Adrenal gland (tissue), 12 donors: ENCODE results near the gene ERBB2. TPM values are rescaled to one million over a fixed set of nuclear protein-coding genes. Genes with fewer than 3 reads are reported as not detected.
A peak's percentile ranks its signal among the peaks of the same experiment; 100 is the strongest.
"Not testable (repeated sequence)": the region's sequence is repeated elsewhere in the genome, so short reads cannot be mapped to it uniquely, and the experiment has no call there.

Experiments
- DNase-seq, 7 donors: peaks; one replicate each; pipeline ENCODE4 v3.0.0-alpha.2; 2019 to 2020
- H3K27ac ChIP-seq, 5 donors: fragments of 200-600 bp; sonication (generic) in 4 of 5; 1 replicate in 3 of 5; 2 replicates in 2 of 5; pipeline versions ENCODE4 v1.5.1 to v1.8.0; 2016 to 2020; ENCODE audit warnings: mild to moderate bottlenecking in 1 of 5
- H3K27me3 ChIP-seq: fragments of 200-600 bp; 2 replicates; pipeline ENCODE4 v1.8.0; 2021
- H3K36me3 ChIP-seq, 2 donors: fragments of 200-600 bp; replicated peaks in 1 of 2; 1 replicate in 1 of 2; 2 replicates in 1 of 2; pipeline versions ENCODE4 v1.5.1 to v1.8.0; 2018 to 2022
- H3K4me1 ChIP-seq, 2 donors: fragments of 200-600 bp; replicated peaks in 1 of 2; 1 replicate in 1 of 2; 2 replicates in 1 of 2; pipeline versions ENCODE4 v1.5.1 to v1.8.0; 2018 to 2021
- H3K4me3 ChIP-seq, 4 donors: fragments of 200-600 bp; sonication (generic) in 3 of 4; one replicate each; pipeline ENCODE4 v1.5.1; 2016 to 2018
- H3K9me3 ChIP-seq, 3 donors: fragments of 200-600 bp; sonication (generic) in 1 of 3; replicated peaks in 1 of 3; 1 replicate in 2 of 3; 2 replicates in 1 of 3; pipeline versions ENCODE4 v1.5.1 to v1.8.0; 2016 to 2021
- POLR2A ChIP-seq, 2 donors: fragments of 450-650 bp; IDR thresholded peaks; one replicate each; pipeline ENCODE4 v1.6.1; 2017; ENCODE audit warnings: antibody characterized with exemption in 2 of 2, mild to moderate bottlenecking in 2 of 2, moderate library complexity in 1 of 2
- WGBS, 4 donors: extraction: QIAGEN DNeasy Blood & Tissue Kit in 2 of 4; methylation state at CpG; one replicate each; pipeline versions ENCODE4 v1.1.5 to v1.1.7; 2013 to 2017; 5-methylcytosine and 5-hydroxymethylcytosine counted together
- intact Hi-C, 2 donors: fragments of 100-400 bp; cut with DNase I; formaldehyde crosslinking; loops; one replicate each; pipeline versions ENCODE4 v1.14.1 to v1.15.0; 2022 to 2023
- polyA plus RNA-seq, 3 donors: library from polyadenylated mRNA; stranded (reverse); fragments of 200-250 nt in 2 of 3; fragments of 350-450 nt in 1 of 3; fragmentation: Illumina TruSeq in 1 of 3; extraction: RNeasy Lipid Tissue Mini Kit (QIAGEN cat#74804) in 1 of 3; gene quantifications; one replicate each; pipeline ENCODE4 v1.2.3, GENCODE V29; 2013 to 2014
- total RNA-seq, 9 donors: library from RNA; depleted of rRNA in 4 of 9; stranded (reverse); fragments of >200 nt in 4 of 9; fragments of 120-200 nt in 1 of 9; fragmentation: NEBNext Ultra II Directional in 1 of 9; extraction: Animal tissue kit (Norgen Biotek cat#: 25700) in 1 of 9; gene quantifications; one replicate each; pipeline versions ENCODE4 v1.1.0 to v1.2.4, GENCODE V29; 2013 to 2023
- TF ChIP-seq, protein P1 (sequence below), 6 experiments: fragments of 450-650 bp in 4 of 6; fragments of 200-600 bp in 2 of 6; sonication (generic) in 1 of 6; IDR thresholded peaks; 1 replicate in 5 of 6; 2 replicates in 1 of 6; pipeline versions ENCODE4 v1.5.1 to v1.8.0; 2016 to 2021; ENCODE audit warnings: antibody characterized with exemption in 6 of 6, mild to moderate bottlenecking in 2 of 6, moderate library complexity in 1 of 6
- donor health status: healthy with polysubstance abuse.
- donor health status: Bipolar disorder and iron deficiency.
- donor health status: DM: yes; HTN: yes; CAD: no.
- donor health status: DM: no; HTN: no; CAD: no.
- donor health status: DM: no; HTN: no; CAD: no.
- donor health status: DM: yes; HTN: yes; CAD: no.

ERBB2 gene
- total and polyA plus RNA-seq, 12 donors: 4.8 to 16.9 (median 11.9) TPM

DNA sequence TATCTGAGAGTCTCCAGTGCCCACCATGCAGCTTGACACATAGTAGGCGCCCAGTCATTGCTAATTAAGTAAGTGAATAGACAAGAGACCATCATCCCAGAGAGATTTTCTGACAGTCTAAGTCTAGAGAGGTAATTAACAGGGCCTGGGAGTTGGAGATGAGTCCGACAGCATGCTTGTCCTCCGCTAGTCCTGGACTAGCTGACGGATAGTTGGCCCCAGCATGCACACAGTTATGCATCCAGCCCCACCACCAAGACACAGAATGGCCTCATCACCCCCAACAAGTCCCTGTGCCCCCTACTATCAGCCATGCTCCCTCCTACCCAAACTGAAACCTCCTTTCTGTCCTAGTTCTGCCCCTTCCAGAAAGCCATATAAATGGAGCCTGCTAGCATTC is 47.9 kb downstream of the ERBB2 start:
- Histone ChIP-seq H3K36me3 (no peaks in the 10 kb centered on the region), H3K4me3 (no peak overlapping the region), H3K4me1 (peaks cover 0 to 3% of the 10 kb centered on the region in 2 donors), H3K9me3 (no peaks in the 10 kb centered on the region), H3K27ac (no peak overlapping the region), H3K27me3 (peaks cover 7% of the 10 kb centered on the region)
- 83 to 93% (median 91%) methylated on average over 4 of the region's 4 CpGs for WGBS, 4 donors
- TF ChIP-seq, protein P1, sequence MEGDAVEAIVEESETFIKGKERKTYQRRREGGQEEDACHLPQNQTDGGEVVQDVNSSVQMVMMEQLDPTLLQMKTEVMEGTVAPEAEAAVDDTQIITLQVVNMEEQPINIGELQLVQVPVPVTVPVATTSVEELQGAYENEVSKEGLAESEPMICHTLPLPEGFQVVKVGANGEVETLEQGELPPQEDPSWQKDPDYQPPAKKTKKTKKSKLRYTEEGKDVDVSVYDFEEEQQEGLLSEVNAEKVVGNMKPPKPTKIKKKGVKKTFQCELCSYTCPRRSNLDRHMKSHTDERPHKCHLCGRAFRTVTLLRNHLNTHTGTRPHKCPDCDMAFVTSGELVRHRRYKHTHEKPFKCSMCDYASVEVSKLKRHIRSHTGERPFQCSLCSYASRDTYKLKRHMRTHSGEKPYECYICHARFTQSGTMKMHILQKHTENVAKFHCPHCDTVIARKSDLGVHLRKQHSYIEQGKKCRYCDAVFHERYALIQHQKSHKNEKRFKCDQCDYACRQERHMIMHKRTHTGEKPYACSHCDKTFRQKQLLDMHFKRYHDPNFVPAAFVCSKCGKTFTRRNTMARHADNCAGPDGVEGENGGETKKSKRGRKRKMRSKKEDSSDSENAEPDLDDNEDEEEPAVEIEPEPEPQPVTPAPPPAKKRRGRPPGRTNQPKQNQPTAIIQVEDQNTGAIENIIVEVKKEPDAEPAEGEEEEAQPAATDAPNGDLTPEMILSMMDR (IDR thresholded peaks at IDR 0.05): no peak
- DNase-seq: no peak
- intact Hi-C loops: no loop called here

DNA sequence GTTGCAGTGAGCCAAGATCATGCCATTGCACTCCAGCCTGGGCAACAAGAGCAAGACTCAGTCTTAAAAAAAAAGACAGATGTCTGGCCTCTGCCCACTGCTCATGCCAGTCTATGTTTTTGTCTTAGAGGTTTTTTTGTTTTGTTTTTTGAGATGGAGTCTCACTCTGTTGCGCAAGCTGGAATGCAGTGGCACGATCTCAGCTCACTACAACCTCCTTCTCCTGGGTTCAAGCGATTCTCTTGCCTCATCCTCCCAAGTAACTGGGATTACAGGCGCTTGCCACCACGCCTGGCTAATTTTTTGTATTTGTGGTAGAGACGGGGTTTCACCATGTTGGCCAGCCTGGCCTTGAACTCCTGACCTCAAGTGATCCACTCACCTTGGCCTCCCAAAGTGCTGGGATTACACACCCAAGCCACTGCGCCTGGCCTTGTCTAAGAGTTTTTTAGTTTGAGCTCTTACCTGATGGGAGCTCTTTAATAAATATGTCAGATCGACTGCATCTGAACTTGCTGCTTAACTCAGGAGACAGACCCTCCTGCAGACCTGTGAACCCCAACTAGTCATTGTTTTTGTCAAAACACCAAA is 48.7 kb downstream of the ERBB2 start:
- WGBS, 4 donors: 87 to 92% (median 91%) methylated on average over 8 of the region's 8 CpGs
- H3K27me3 ChIP-seq, H3K36me3 ChIP-seq, H3K4me3 ChIP-seq, H3K27ac ChIP-seq, DNase-seq, H3K4me1 ChIP-seq, intact Hi-C loops, H3K9me3 ChIP-seq: not testable (repeated sequence)

- no peaks in the 10 kb centered on the region for H3K27me3 ChIP-seq
- peaks cover 8 to 15% of the 10 kb centered on the region in 2 donors for H3K4me1 ChIP-seq
- H3K4me3 ChIP-seq: no peak overlapping the region
- no peaks in the 10 kb centered on the region for H3K9me3 ChIP-seq
- TF ChIP-seq, protein P1 (IDR thresholded peaks at IDR 0.05): no peak
- no peak for TF ChIP-seq POLR2A (IDR thresholded peaks at IDR 0.05)
- WGBS, 4 donors: 61 to 80% (median 64%) methylated on average over 4 to 9 of the region's 9 CpGs
- DNase-seq: peak in 1 of 7 donors; percentile 24
- H3K27ac ChIP-seq: no peak overlapping the region
- H3K36me3 ChIP-seq: no peaks in the 10 kb centered on the region
- intact Hi-C loops: loop anchor here (5.0 to 10.0 kb wide), 2 partner anchors 123 to 206 kb away; partner anchors contain the start of gene PPP1R1B (in 1 of the 2)
These were observed 50.5 kb downstream of the ERBB2 start for GRCh38 chr17:39750131-39751015.

GRCh38 chr17:39751016-39751543 is 51.2 kb downstream of the ERBB2 start:
- Histone ChIP-seq H3K36me3 (no peaks in the 10 kb centered on the region), H3K4me3 (no peak overlapping the region), H3K27me3 (no peaks in the 10 kb centered on the region), H3K4me1 (peaks cover 8 to 15% of the 10 kb centered on the region in 2 donors), H3K9me3 (no peaks in the 10 kb centered on the region), H3K27ac (no peak overlapping the region)
- WGBS, 4 donors: 59 to 70% (median 61%) methylated on average over 4 to 5 of the region's 5 CpGs
- no peak for DNase-seq
- intact Hi-C loops: loop anchor here (5.0 to 10.0 kb wide), 2 partner anchors 124 to 206 kb away; partner anchors contain the start of gene PPP1R1B (in 1 of the 2)
- TF ChIP-seq POLR2A (IDR thresholded peaks at IDR 0.05): no peak
- TF ChIP-seq, protein P1 (IDR thresholded peaks at IDR 0.05): no peak
